K562 (cell line): ENCODE measurements around the gene MPI. TPM values are rescaled to one million over a fixed set of nuclear protein-coding genes. Genes with fewer than 3 reads are reported as not detected.
A peak's percentile ranks its signal among the peaks of the same experiment; 100 is the strongest.

ENCODE experiments used
- ARNT ChIP-seq, 2 experiments: fragments of 450-650 bp; IDR thresholded peaks; 2 replicates each; pipeline ENCODE4 v1.6.1; 2016; ENCODE audit warnings: mild to moderate bottlenecking in 1 of 2
- FOXA1 ChIP-seq: fragments of 450-650 bp; IDR thresholded peaks from 2 replicates; pipeline ENCODE4 v1.6.1; 2016; ENCODE audit warnings: mild to moderate bottlenecking, borderline replicate concordance
- HIVEP1 ChIP-seq: fragments of 250-450 bp; sonication (Bioruptor Pico); IDR thresholded peaks from 2 replicates; pipeline ENCODE4 v1.4.0; 2020; ENCODE audit warnings: mild to moderate bottlenecking
- JUNB ChIP-seq: fragments of 450-650 bp; formaldehyde crosslinking; conservative IDR thresholded peaks from 2 replicates; pipeline ENCODE4 v1.4.0; 2020; ENCODE audit warnings: mild to moderate bottlenecking
- MTA1 ChIP-seq: fragments of 450-650 bp; IDR thresholded peaks from 2 replicates; pipeline ENCODE4 v1.6.1; 2017; ENCODE audit warnings: borderline replicate concordance
- NCOA4 ChIP-seq: fragments of 450-650 bp; IDR thresholded peaks from 2 replicates; pipeline ENCODE4 v1.6.1; 2018; ENCODE audit warnings: mild to moderate bottlenecking; ENCODE audit not compliant: partially characterized antibody
- PBX2 ChIP-seq, 2 experiments: IDR thresholded peaks in 1 of 2; conservative IDR thresholded peaks in 1 of 2; 2 replicates each; pipeline ENCODE4 v1.6.1; 2016; ENCODE audit warnings: low read depth in 2 of 2, mild to moderate bottlenecking in 1 of 2, missing compliant biosample characterization in 1 of 2, missing genetic modification characterization in 1 of 2, moderate library complexity in 1 of 2
- RUNX1 ChIP-seq: sonication (generic); IDR thresholded peaks from 2 replicates; pipeline ENCODE4 v1.6.1; 2016; ENCODE audit warnings: antibody characterized with exemption, low read depth
- SAP30 ChIP-seq: fragments of 200-600 bp; sonication (generic); IDR thresholded peaks from 2 replicates; pipeline ENCODE4 v1.6.1; 2012; ENCODE audit warnings: borderline replicate concordance, low read depth, mild to moderate bottlenecking, moderate library complexity, low read length, control low read depth, inconsistent platforms; ENCODE audit not compliant: insufficient read depth, poor library complexity, severe bottlenecking
- SMARCC2 ChIP-seq: fragments of 450-650 bp; IDR thresholded peaks from 2 replicates; pipeline ENCODE4 v1.6.1; 2017; ENCODE audit warnings: antibody characterized with exemption, moderate library complexity, mild to moderate bottlenecking, low read depth
- SREBF1 ChIP-seq: fragments of 150-350 bp; IDR thresholded peaks from 2 replicates; pipeline ENCODE4 v1.6.1; 2014; ENCODE audit warnings: antibody characterized with exemption, low read depth, low read length, borderline replicate concordance
- TCFL5 ChIP-seq: fragments of 250-450 bp; sonication (Bioruptor Pico); conservative IDR thresholded peaks from 2 replicates; pipeline ENCODE4 v1.6.1; 2021; ENCODE audit warnings: mild to moderate bottlenecking, moderate library complexity, matching md5 sums
- ZBTB8A ChIP-seq: fragments of 450-650 bp; IDR thresholded peaks from 2 replicates; pipeline ENCODE4 v1.6.1; 2018; ENCODE audit warnings: mild to moderate bottlenecking, moderate library complexity; ENCODE audit not compliant: partially characterized antibody
- ZNF165 ChIP-seq: fragments of 250-450 bp; sonication (Bioruptor Pico); IDR thresholded peaks from 2 replicates; pipeline ENCODE4 v1.4.0; 2020; ENCODE audit warnings: borderline replicate concordance
- ZNF699 ChIP-seq: fragments of 250-450 bp; sonication (Bioruptor Pico); IDR thresholded peaks from 2 replicates; pipeline ENCODE4 v1.8.0; 2021; ENCODE audit warnings: mild to moderate bottlenecking, moderate library complexity; ENCODE audit not compliant: insufficient replicate concordance
- ZNF766 ChIP-seq: fragments of 200-800 bp; sonication (Bioruptor generic); conservative IDR thresholded peaks from 2 replicates; pipeline ENCODE4 v1.6.1; 2016; ENCODE audit warnings: missing genetic modification characterization, missing compliant biosample characterization
- polyA plus RNA-seq, 8 experiments: library from polyadenylated mRNA; depleted of rRNA in 4 of 8; stranded (reverse) in 5 of 8; unstranded in 3 of 8; fragments of >200 nt; fragmentation: Nextera tagmentation in 2 of 8; fragmentation: Illumina TruSeq in 1 of 8; extraction: Ambion mirVana in 2 of 8; extraction: Trizol in 1 of 8; gene quantifications; 2 replicates each; pipeline versions ENCODE4 v1.2.1 to v1.2.3, GENCODE V29; 2011 to 2014; ENCODE audit warnings: inconsistent platforms in 1 of 8, missing spikeins in 1 of 8
- total RNA-seq, 7 experiments: library from RNA; depleted of rRNA in 6 of 7; stranded (reverse); fragments of >200 nt in 6 of 7; fragmentation: Illumina TruSeq in 2 of 7; extraction: Trizol in 2 of 7; gene quantifications; 2 replicates each; pipeline versions ENCODE4 v1.2.1 to v1.2.3, GENCODE V29; 2011 to 2021; ENCODE audit warnings: low replicate concordance in 1 of 7
- TF ChIP-seq, protein P1 (sequence below), 2 experiments: fragments of 450-650 bp; IDR thresholded peaks; 2 replicates each; pipeline ENCODE4 v1.6.1; 2016; ENCODE audit warnings: mild to moderate bottlenecking in 2 of 2, borderline replicate concordance in 1 of 2, low read depth in 1 of 2, moderate library complexity in 1 of 2

The MPI gene
- total and polyA plus RNA-seq, 9 of the 15 experiments (the other 6 are each of a cell fraction or from before 2014, with no cell fraction given), result 30.7 to 105 (median 40.5) TPM

DNA sequence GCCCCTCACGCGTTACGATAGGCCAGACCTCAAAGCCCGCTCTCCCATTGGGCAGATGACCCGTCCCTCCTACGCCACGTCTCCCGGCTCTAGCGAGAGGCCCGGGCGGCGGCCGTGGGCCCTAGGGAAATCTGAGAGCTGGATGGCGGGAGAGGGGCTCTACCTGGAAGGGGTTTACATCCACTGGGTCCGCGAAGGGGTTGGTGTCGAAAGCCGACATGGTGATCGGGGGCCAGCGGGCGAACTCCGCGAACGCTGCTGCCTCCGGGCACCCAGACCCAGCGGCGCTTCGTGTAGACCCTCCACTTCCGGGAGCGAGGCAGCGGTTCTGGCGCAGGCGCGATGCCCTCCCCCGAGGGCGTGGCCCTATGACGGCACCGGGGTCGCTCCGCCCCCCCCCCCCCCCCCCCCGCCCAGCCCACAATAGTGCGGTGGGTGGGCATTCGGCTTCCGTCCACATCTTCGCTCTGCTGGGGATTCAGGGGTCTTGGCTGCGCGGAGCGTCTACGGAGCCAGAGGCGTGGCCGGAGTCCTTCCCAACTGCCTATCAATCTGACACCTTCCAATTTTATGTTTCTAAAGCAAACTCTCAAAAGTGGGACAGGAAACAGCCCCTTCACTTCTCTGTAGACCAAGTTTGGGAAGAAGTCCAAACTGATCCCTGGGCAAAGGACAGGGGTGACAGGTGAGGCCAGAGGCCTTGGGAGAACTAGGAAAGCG, 16.6 kb upstream of the MPI start, which contains the start of gene SCAMP2 (continued):
- TF ChIP-seq SAP30, result peak; percentile 71
- TF ChIP-seq ZNF165 (CRISPR knock-in tag), result no peak
- TF ChIP-seq SREBF1, result no peak
- no peak for TF ChIP-seq NCOA4
- TF ChIP-seq PBX2 (CRISPR knock-in tag; IDR thresholded peaks at IDR 0.05; ENCODE audit: low read depth), result peak; percentile 90
- TF ChIP-seq PBX2 (tag; conservative IDR thresholded peaks at IDR 0.05; ENCODE audit: low read depth), result peak; percentile 98
- no peak for TF ChIP-seq ZNF699 (CRISPR knock-in tag)
- TF ChIP-seq HIVEP1 (CRISPR knock-in tag), result 0 out of 2 replicates have a peak, but pooled peaks have one; percentile 20
- TF ChIP-seq ZNF766 (CRISPR knock-in tag), result no peak
- no peak for TF ChIP-seq ZBTB8A
- no peak for TF ChIP-seq TCFL5
- TF ChIP-seq, protein P1, sequence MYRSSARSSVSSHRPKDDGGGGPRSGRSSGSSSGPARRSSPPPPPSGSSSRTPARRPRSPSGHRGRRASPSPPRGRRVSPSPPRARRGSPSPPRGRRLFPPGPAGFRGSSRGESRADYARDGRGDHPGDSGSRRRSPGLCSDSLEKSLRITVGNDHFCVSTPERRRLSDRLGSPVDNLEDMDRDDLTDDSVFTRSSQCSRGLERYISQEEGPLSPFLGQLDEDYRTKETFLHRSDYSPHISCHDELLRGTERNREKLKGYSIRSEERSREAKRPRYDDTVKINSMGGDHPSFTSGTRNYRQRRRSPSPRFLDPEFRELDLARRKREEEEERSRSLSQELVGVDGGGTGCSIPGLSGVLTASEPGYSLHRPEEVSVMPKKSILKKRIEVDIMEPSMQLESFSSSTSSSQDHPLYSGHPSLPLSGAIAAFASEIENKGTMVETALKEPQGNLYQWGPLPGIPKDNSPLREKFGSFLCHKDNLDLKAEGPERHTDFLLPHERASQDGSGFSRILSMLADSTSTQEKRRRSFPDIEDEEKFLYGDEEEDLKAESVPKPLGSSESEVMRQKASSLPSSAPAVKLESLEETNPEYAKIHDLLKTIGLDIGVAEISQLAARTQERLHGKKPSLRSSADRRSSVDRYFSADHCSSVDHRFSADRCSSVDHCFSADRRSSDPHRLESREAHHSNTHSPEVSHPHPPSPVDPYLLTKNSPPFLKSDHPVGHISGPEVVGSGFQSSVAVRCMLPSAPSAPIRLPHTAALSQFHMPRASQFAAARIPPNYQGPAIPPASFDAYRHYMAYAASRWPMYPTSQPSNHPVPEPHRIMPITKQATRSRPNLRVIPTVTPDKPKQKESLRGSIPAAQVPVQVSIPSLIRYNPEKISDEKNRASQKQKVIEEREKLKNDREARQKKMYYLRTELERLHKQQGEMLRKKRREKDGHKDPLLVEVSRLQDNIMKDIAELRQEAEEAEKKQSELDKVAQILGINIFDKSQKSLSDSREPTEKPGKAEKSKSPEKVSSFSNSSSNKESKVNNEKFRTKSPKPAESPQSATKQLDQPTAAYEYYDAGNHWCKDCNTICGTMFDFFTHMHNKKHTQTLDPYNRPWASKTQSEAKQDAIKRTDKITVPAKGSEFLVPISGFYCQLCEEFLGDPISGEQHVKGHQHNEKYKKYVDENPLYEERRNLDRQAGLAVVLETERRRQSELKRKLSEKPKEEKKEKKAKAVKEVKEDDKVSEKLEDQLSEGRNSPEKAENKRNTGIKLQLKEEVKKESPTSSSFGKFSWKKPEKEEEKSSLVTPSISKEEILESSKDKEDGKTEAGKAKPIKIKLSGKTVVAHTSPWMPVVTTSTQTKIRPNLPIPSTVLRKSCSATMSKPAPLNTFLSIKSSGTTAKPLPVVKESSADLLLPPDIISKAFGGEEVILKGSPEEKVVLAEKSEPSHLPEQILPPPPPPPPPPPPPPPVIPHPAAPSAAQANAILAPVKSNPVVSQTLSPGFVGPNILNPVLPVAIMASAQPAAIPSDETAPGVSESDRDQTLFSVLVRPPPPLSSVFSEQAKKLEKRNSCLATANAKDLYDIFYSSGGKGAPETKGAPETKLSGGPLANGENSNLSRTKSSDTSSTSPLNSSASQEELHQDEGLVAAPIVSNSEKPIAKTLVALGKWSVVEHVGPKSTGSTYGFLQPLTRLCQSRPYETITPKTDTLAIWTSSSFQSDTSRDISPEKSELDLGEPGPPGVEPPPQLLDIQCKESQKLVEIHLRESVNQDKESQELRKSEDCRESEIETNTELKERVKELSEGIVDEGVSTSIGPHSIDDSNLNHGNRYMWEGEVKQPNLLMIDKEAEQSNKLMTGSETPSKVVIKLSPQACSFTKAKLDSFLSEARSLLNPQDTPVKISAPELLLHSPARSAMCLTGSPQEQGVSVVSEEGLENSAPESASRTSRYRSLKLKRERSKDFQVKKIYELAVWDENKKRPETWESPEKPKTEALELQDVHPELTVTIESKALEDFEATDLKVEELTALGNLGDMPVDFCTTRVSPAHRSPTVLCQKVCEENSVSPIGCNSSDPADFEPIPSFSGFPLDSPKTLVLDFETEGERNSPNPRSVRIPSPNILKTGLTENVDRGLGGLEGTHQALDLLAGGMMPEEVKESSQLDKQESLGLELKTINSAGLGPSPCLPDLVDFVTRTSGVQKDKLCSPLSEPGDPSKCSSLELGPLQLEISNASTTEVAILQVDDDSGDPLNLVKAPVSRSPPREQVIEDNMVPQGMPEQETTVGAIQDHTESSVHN (IDR thresholded peaks at IDR 0.05; ENCODE audit: borderline replicate concordance in 1 of 2, low read depth in 1 of 2), result no peak
- no peak for TF ChIP-seq MTA1
- no peak for TF ChIP-seq SMARCC2
- TF ChIP-seq JUNB (CRISPR knock-in tag), result no peak; the same call in 1 of the 2 replicates
- TF ChIP-seq ARNT (IDR thresholded peaks at IDR 0.05), result no peak
- no peak for TF ChIP-seq RUNX1
- no peak for TF ChIP-seq FOXA1
